Islet of Langerhans (tissue), 1 donor: ENCODE results near the gene TMEM164.
"Not testable (repeated sequence)": the region's sequence is repeated elsewhere in the genome, so short reads cannot be mapped to it uniquely, and the experiment has no call there.

Source experiments
- FAIRE-seq: peaks from one replicate; lab custom pipeline; 2011; peaks lifted over from hg19 to GRCh38; lab: Jason Lieb, UNC

TMEM164 gene

GRCh38 chrX:110133735-110134370 is 130.9 kb downstream of the TMEM164 start:
- no peak for FAIRE-seq

- no peak for FAIRE-seq
Observed at GRCh38 chrX:110135618-110136017, 132.7 kb downstream of the TMEM164 start.

- FAIRE-seq: no peak
Observed at GRCh38 chrX:110136136-110136535, 133.2 kb downstream of the TMEM164 start.

GRCh38 chrX:110138557-110138956 is 135.6 kb downstream of the TMEM164 start:
- no peak for FAIRE-seq

GRCh38 chrX:110139172-110139571 is 136.3 kb downstream of the TMEM164 start:
- no peak for FAIRE-seq

GRCh38 chrX:110142096-110142495 is 139.2 kb downstream of the TMEM164 start:
- FAIRE-seq: no peak

- FAIRE-seq: no peak
Observed at GRCh38 chrX:110143454-110144210, 140.7 kb downstream of the TMEM164 start.

GRCh38 chrX:110145311-110145710 is 142.4 kb downstream of the TMEM164 start:
- no peak for FAIRE-seq

- FAIRE-seq: peak; percentile 93
Observed at GRCh38 chrX:110145854-110146253, 142.9 kb downstream of the TMEM164 start.

GRCh38 chrX:110146521-110146920 is 143.6 kb downstream of the TMEM164 start:
- peak; percentile 55 for FAIRE-seq

GRCh38 chrX:110153244-110153643 is 150.3 kb downstream of the TMEM164 start:
- no peak for FAIRE-seq

- FAIRE-seq: no peak
Observed at GRCh38 chrX:110153896-110154295, 151.0 kb downstream of the TMEM164 start.

GRCh38 chrX:110154328-110154727 is 151.4 kb downstream of the TMEM164 start:
- not testable (repeated sequence) for FAIRE-seq

- FAIRE-seq: no peak
Observed at GRCh38 chrX:110155759-110156158, 152.8 kb downstream of the TMEM164 start.

GRCh38 chrX:110156167-110156754 is 153.3 kb downstream of the TMEM164 start:
- no peak for FAIRE-seq

- FAIRE-seq: no peak
Observed at GRCh38 chrX:110157444-110157843, 154.5 kb downstream of the TMEM164 start.

GRCh38 chrX:110159235-110159634 is 156.3 kb downstream of the TMEM164 start:
- FAIRE-seq: no peak

GRCh38 chrX:110159865-110160264 is 157.0 kb downstream of the TMEM164 start:
- no peak for FAIRE-seq

GRCh38 chrX:110161361-110161686 is 158.4 kb downstream of the TMEM164 start:
- FAIRE-seq: no peak

- no peak for FAIRE-seq
Observed at GRCh38 chrX:110162131-110162530, 159.2 kb downstream of the TMEM164 start.

- FAIRE-seq: no peak
Observed at GRCh38 chrX:110162867-110163266, 160.0 kb downstream of the TMEM164 start.

- FAIRE-seq: peak; percentile 49
Observed at GRCh38 chrX:110163488-110163887, 160.6 kb downstream of the TMEM164 start.

- FAIRE-seq: no peak
Observed at GRCh38 chrX:110167952-110168451, 165.1 kb downstream of the TMEM164 start.
